K562 (cell line): Measurements from ENCODE around the gene ODF2. TPM values are rescaled to one million over a fixed set of nuclear protein-coding genes. Genes with fewer than 3 reads are reported as not detected.
A peak's percentile ranks its signal among the peaks of the same experiment; 100 is the strongest.

Experiments
- ATAC-seq: fragments of 200-7000 bp; cut with Tn5 transposase; 3 replicates; pipeline ENCODE4 v1.9.1; 2020; ENCODE audit warnings: moderate library complexity
- Bru-seq: library from RNA; stranded (reverse); fragments of 400-500 nt; gene quantifications from one replicate; lab custom pipeline; 2021; lab: Mats Ljungman, UMichigan
- BruChase-seq, 2 experiments: library from RNA; stranded (reverse); fragments of 400-500 nt; gene quantifications; one replicate each; lab custom pipeline; 2021; lab: Mats Ljungman, UMichigan
- BruUV-seq: library from RNA; stranded (reverse); fragments of 400-500 nt; replicated peaks from 2 replicates; lab custom pipeline; 2021; lab: Mats Ljungman, UMichigan
- CTCF ChIA-PET: fragments of 300-600 bp; formaldehyde crosslinking; extraction: SDS; loops from one replicate; lab custom pipeline; 2021; ENCODE audit warnings: low intra/inter-chr PET ratio; lab: Yijun Ruan, JAX
- POLR2A ChIA-PET: fragments of 300-600, 350-650 bp; sonication (Branson Sonifier 250); formaldehyde crosslinking; extraction: SDS; loops from one replicate; lab custom pipeline; 2021; ENCODE audit warnings: antibody characterized with exemption, inconsistent platforms; lab: Yijun Ruan, JAX
- DNase-seq, 4 experiments: peaks; one replicate each; pipeline versions ENCODE4 v3.0.0 to v3.0.0-alpha.2; 2011 to 2018; ENCODE audit warnings: low spot score in 3 of 4, mixed read lengths in 3 of 4; ENCODE audit errors: extremely low read depth in 1 of 4
- FAIRE-seq: peaks from 2 replicates; lab custom pipeline; 2011; peaks lifted over from hg19 to GRCh38; lab: Jason Lieb, UNC
- H2AFZ ChIP-seq: 2 replicates; pipeline ENCODE4 v1.6.0; 2011; ENCODE audit warnings: low read depth, low read length, control low read depth, inconsistent platforms
- H3K27ac ChIP-seq: fragments of 200-600 bp; 3 replicates; pipeline ENCODE4 v1.8.0; 2011; ENCODE audit warnings: low read depth, mild to moderate bottlenecking, control low read depth, inconsistent platforms, low read length, moderate library complexity, mixed read lengths; ENCODE audit errors: extremely low read depth
- H3K27me3 ChIP-seq, 2 experiments: fragments of 300-600 bp in 1 of 2; 2 replicates in 1 of 2; 3 replicates in 1 of 2; pipeline versions ENCODE4 v1.6.0 to v1.8.0; 2011; ENCODE audit warnings: inconsistent platforms in 2 of 2, low read length in 2 of 2, mild to moderate bottlenecking in 1 of 2, mixed read lengths in 1 of 2, moderate library complexity in 1 of 2; ENCODE audit not compliant: control insufficient read depth in 2 of 2, insufficient read depth in 2 of 2
- H3K36me3 ChIP-seq: fragments of 300-600 bp; 3 replicates; pipeline ENCODE4 v1.8.0; 2011; ENCODE audit warnings: mild to moderate bottlenecking, low read length, inconsistent platforms; ENCODE audit not compliant: control insufficient read depth, insufficient read depth
- H3K4me1 ChIP-seq, 2 experiments: fragments of 200-600 bp in 1 of 2; replicated peaks in 1 of 2; 2 replicates in 1 of 2; 3 replicates in 1 of 2; pipeline versions ENCODE4 v1.5.1 to v1.8.0; 2011; ENCODE audit warnings: inconsistent platforms in 2 of 2, low read length in 2 of 2, mild to moderate bottlenecking in 1 of 2, mixed read lengths in 1 of 2, moderate library complexity in 1 of 2; ENCODE audit not compliant: control insufficient read depth in 2 of 2, insufficient read depth in 2 of 2
- H3K4me2 ChIP-seq: 2 replicates; pipeline ENCODE4 v1.6.1; 2011; ENCODE audit warnings: low read length, control low read depth, inconsistent platforms, mixed read lengths; ENCODE audit not compliant: insufficient read depth
- H3K4me3 ChIP-seq: fragments of 200-600 bp; sonication (generic), shearing (Covaris generic); 2 replicates; pipeline ENCODE4 v1.5.1; 2016; ENCODE audit warnings: control low read depth, inconsistent platforms
- H3K79me2 ChIP-seq: fragments of 200-600 bp; 3 replicates; pipeline ENCODE4 v1.8.0; 2011; ENCODE audit warnings: low read length, inconsistent platforms; ENCODE audit not compliant: control insufficient read depth, insufficient read depth
- H3K9ac ChIP-seq, 2 experiments: 2 replicates each; pipeline versions ENCODE4 v1.6.0 to v1.6.1; 2011; ENCODE audit warnings: low read depth in 2 of 2, low read length in 2 of 2, control low read depth in 1 of 2, inconsistent platforms in 1 of 2, mild to moderate bottlenecking in 1 of 2, mixed read lengths in 1 of 2; ENCODE audit not compliant: insufficient read depth in 1 of 2
- H3K9me1 ChIP-seq: one replicate; pipeline ENCODE4 v1.6.0; 2011; ENCODE audit warnings: inconsistent platforms, mild to moderate bottlenecking, low read length, moderate library complexity; ENCODE audit not compliant: control insufficient read depth, insufficient read depth
- H3K9me3 ChIP-seq: replicated peaks from 2 replicates; pipeline ENCODE4 v1.5.1; 2011; ENCODE audit warnings: low read depth, low read length, inconsistent platforms; ENCODE audit not compliant: control insufficient read depth, insufficient read depth
- H4K20me1 ChIP-seq: replicated peaks from 2 replicates; pipeline ENCODE4 v1.6.1; 2011; ENCODE audit warnings: low read length, inconsistent platforms, mixed read lengths; ENCODE audit not compliant: control insufficient read depth, insufficient read depth
- ILF3 ChIP-seq: fragments of 450-650 bp; IDR thresholded peaks from 2 replicates; pipeline ENCODE4 v1.6.1; 2018; ENCODE audit warnings: antibody characterized with exemption, mild to moderate bottlenecking, moderate library complexity, borderline replicate concordance
- MCM2 ChIP-seq: fragments of 450-650 bp; IDR thresholded peaks from 2 replicates; pipeline ENCODE4 v1.6.1; 2017; ENCODE audit warnings: low read depth, mild to moderate bottlenecking
- SIN3A ChIP-seq, 2 experiments: fragments of 150-350 bp in 1 of 2; IDR thresholded peaks; 2 replicates each; pipeline ENCODE4 v1.6.1; 2011 to 2016; ENCODE audit warnings: borderline replicate concordance in 2 of 2, low read depth in 2 of 2, low read length in 2 of 2, mild to moderate bottlenecking in 2 of 2, moderate library complexity in 2 of 2; ENCODE audit not compliant: control insufficient read depth in 1 of 2
- YBX1 ChIP-seq: fragments of 450-650 bp; IDR thresholded peaks from 2 replicates; pipeline ENCODE4 v1.7.1; 2016; ENCODE audit warnings: mild to moderate bottlenecking
- WGBS: fragments of 100-300 bp; shearing (Covaris generic); methylation state at CpG from one replicate; pipeline ENCODE4 v1.1.6; 2016; ENCODE audit warnings: low coverage, mixed read lengths; ENCODE audit not compliant: insufficient coverage; ENCODE audit errors: missing lambda C conversion rate; 5-methylcytosine and 5-hydroxymethylcytosine counted together
- in situ Hi-C: fragments of 300-500 bp; cut with MboI; formaldehyde crosslinking; loops from 4 replicates; pipeline ENCODE4 v1.15.0; 2018; ENCODE audit warnings: inconsistent platforms, mixed read lengths
- intact Hi-C: fragments of 100-400 bp; cut with micrococcal nuclease; formaldehyde crosslinking; loops from 2 replicates; pipeline ENCODE4 v1.14.2; 2022
- long read RNA-seq, 3 experiments: library from polyadenylated mRNA in 2 of 3; library from RNA in 1 of 3; unstranded in 2 of 3; stranded (forward) in 1 of 3; transcript quantifications; one replicate each; pipeline ENCODE4 v2.0.0, GENCODE V29; 2019 to 2022
- polyA minus RNA-seq, 3 experiments: library from RNA; depleted of rRNA, polyadenylated mRNA; stranded (reverse); fragments of >200 nt; gene quantifications; 2 replicates each; pipeline ENCODE4 v1.2.3, GENCODE V29; 2011
- polyA plus RNA-seq, 8 experiments: library from polyadenylated mRNA; depleted of rRNA in 4 of 8; stranded (reverse) in 5 of 8; unstranded in 3 of 8; fragments of >200 nt; fragmentation: Nextera tagmentation in 2 of 8; fragmentation: Illumina TruSeq in 1 of 8; extraction: Ambion mirVana in 2 of 8; extraction: Trizol in 1 of 8; gene quantifications; 2 replicates each; pipeline versions ENCODE4 v1.2.1 to v1.2.3, GENCODE V29; 2011 to 2014; ENCODE audit warnings: inconsistent platforms in 1 of 8, missing spikeins in 1 of 8
- total RNA-seq, 7 experiments: library from RNA; depleted of rRNA in 6 of 7; stranded (reverse); fragments of >200 nt in 6 of 7; fragmentation: Illumina TruSeq in 2 of 7; extraction: Trizol in 2 of 7; gene quantifications; 2 replicates each; pipeline versions ENCODE4 v1.2.1 to v1.2.3, GENCODE V29; 2011 to 2021; ENCODE audit warnings: low replicate concordance in 1 of 7
- TF ChIP-seq, protein P1 (sequence below): IDR thresholded peaks from 2 replicates; pipeline ENCODE4 v1.6.1; 2011; ENCODE audit not compliant: insufficient read length; ENCODE audit errors: extremely low read depth

The ODF2 gene
- 159 and 215 TPM in 2 replicates for total RNA-seq (2011; cell fraction: chromatin; rRNA removed; ENCODE audit: low replicate concordance)
- 89.5 and 89.9 TPM in 2 replicates for total RNA-seq (2011; cell fraction: nucleolus; rRNA removed)
- total RNA-seq (2011; cell fraction: nucleoplasm; rRNA removed) = 111 and 132 TPM in 2 replicates
- total RNA-seq (2014; rRNA removed) = 73.7 and 76.5 TPM in 2 replicates
- total RNA-seq (2014; rRNA removed; fragmentation: Illumina TruSeq; extraction: Trizol) = 54.1 and 56.9 TPM in 2 replicates
- 70.1 and 71.3 TPM in 2 replicates for total RNA-seq (2015; rRNA removed; fragmentation: Illumina TruSeq; extraction: Trizol)
- total RNA-seq (2021) = 61.9 and 71.6 TPM in 2 replicates
- 23.1 and 33.2 TPM in 2 replicates for polyA plus RNA-seq (2011; rRNA removed)
- polyA plus RNA-seq (2011; cell fraction: cytosol; rRNA removed) = 16.3 and 20.6 TPM in 2 replicates
- 243 and 275 TPM in 2 replicates for polyA plus RNA-seq (2011; cell fraction: nucleus; rRNA removed)
- 63.5 and 64.9 TPM in 2 replicates for polyA plus RNA-seq (2012)
- 79.3 and 83.2 TPM in 2 replicates for polyA plus RNA-seq (2014; fragmentation: Illumina TruSeq; extraction: Trizol)
- 10 to 100 TPM; 16.5 to 69.7 TPM for polyA plus RNA-seq (2014; fragmentation: Nextera tagmentation; extraction: Ambion mirVana)
- polyA plus RNA-seq (2014; rRNA removed) = 46.7 and 52.3 TPM in 2 replicates
- 21.7 and 24.7 TPM in 2 replicates for polyA minus RNA-seq (2011; rRNA and poly(A)+ RNA removed)
- polyA minus RNA-seq (2011; cell fraction: cytosol; rRNA and poly(A)+ RNA removed) = 20.7 and 23.0 TPM in 2 replicates
- 25.8 and 37.1 TPM in 2 replicates for polyA minus RNA-seq (2011; cell fraction: nucleus; rRNA and poly(A)+ RNA removed)
- percentile 72 among the genes with signal in this experiment for Bru-seq, nascent RNA
- percentile 71 among the genes with signal in this experiment for BruChase-seq, experiment 1, labeled RNA remaining after a 2-hour chase
- BruChase-seq, experiment 2, labeled RNA remaining after a 6-hour chase = percentile 76 among the genes with signal in this experiment
- long read RNA-seq, experiment 1, transcript ODF2-201 (21 exons, 3,899 nt) = major isoform, 42 of 154 reads
- long read RNA-seq, experiment 1, partial matches to known transcripts = 50 of 154 reads
- long read RNA-seq, experiment 1, other reads (novel, unspliced or antisense) = 55 of 154 reads
- long read RNA-seq, experiment 2, transcript ODF2-201 (21 exons, 3,899 nt) = major isoform, 6 of 55 reads
- long read RNA-seq, experiment 2, partial matches to known transcripts = 20 of 55 reads
- long read RNA-seq, experiment 2, other reads (novel, unspliced or antisense) = 24 of 55 reads
- long read RNA-seq, experiment 3, transcript ODF2-201 (21 exons, 3,899 nt) = major isoform, 12 of 37 reads
- long read RNA-seq, experiment 3, partial matches to known transcripts = 10 of 37 reads
- long read RNA-seq, experiment 3, other reads (novel, unspliced or antisense) = 14 of 37 reads

GRCh38 chr9:128455849-128456612, at the start of gene ODF2:
Gene ODF2 (plus strand): TSS chr9:128456006. CDS start chr9:128456092, 86 bp downstream.
- DNase-seq = peak; percentile 98 to 99 (median 99)
- FAIRE-seq = peak; percentile 93
- Histone ChIP-seq H3K79me2 (peaks cover 34% of the 10 kb centered on the region), H3K4me1 (peaks cover 6 to 26% of the 10 kb centered on the region in 2 experiments; a peak in 3 of 5 replicates), H3K27me3 (no peaks in the 10 kb centered on the region), H3K27ac (peak within 1 kb of the TSS; percentile 80), H3K36me3 (peaks cover 28% of the 10 kb centered on the region), H3K9me1 (peaks cover 7% of the 10 kb centered on the region), H2AFZ (peak within 1 kb of the TSS; percentile 100), H3K4me2 (peak within 1 kb of the TSS; percentile 97), H3K9me3 (no peaks in the 10 kb centered on the region), H3K4me3 (peak within 1 kb of the TSS; percentile 79), H4K20me1 (no peaks in the 10 kb centered on the region; the same call in 1 of the 2 replicates), H3K9ac (peak within 1 kb of the TSS; percentile 76 to 93)
- ChIA-PET POLR2A (interaction anchor here (0.6 to 1.2 kb wide), 4 partner anchors 9 to 340 kb away, joined by 3 to 5 read pairs (median 3); no protein-coding TSS in a partner anchor), CTCF (no interaction called here)
- in situ Hi-C loops (no loop called here), intact Hi-C loops (loop anchor here (5.0 kb wide), 1 partner anchor 36 kb away; no protein-coding TSS in a partner anchor)
- peak; percentile 96 for ATAC-seq
- BruUV-seq = no TSS peak
- WGBS = 0% methylated on average over 27 of the region's 82 CpGs
- TF ChIP-seq YBX1 (no peak), SIN3A (IDR thresholded peaks at IDR 0.05; ENCODE audit: borderline replicate concordance in 2 of 2, control insufficient read depth in 1 of 2, low read depth in 2 of 2, low read length in 2 of 2) (peak; percentile 96 to 97), ILF3 (no peak), MCM2 (no peak)
- TF ChIP-seq, protein P1, sequence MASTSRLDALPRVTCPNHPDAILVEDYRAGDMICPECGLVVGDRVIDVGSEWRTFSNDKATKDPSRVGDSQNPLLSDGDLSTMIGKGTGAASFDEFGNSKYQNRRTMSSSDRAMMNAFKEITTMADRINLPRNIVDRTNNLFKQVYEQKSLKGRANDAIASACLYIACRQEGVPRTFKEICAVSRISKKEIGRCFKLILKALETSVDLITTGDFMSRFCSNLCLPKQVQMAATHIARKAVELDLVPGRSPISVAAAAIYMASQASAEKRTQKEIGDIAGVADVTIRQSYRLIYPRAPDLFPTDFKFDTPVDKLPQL = no peak
